HepG2 (cell line): ENCODE results near the gene ARID5B. TPM values are rescaled to one million over a fixed set of nuclear protein-coding genes. Genes with fewer than 3 reads are reported as not detected.

Experiments used
- DPF2 ChIP-seq: sonication (generic); formaldehyde crosslinking; IDR thresholded peaks from 2 replicates; pipeline ENCODE4 v1.4.0; 2020; ENCODE audit warnings: mild to moderate bottlenecking, low read depth, missing genetic modification reagents, borderline replicate concordance
- KDM3A ChIP-seq: IDR thresholded peaks from 2 replicates; pipeline ENCODE4 v1.6.1; 2018; ENCODE audit warnings: low read depth, missing compliant biosample characterization
- MAFF ChIP-seq: IDR thresholded peaks from 2 replicates; pipeline ENCODE4 v1.6.1; 2011; ENCODE audit warnings: low read depth, low read length, improper control_type of control experiment
- RARG ChIP-seq: sonication (generic); formaldehyde crosslinking; IDR thresholded peaks from 2 replicates; pipeline ENCODE4 v1.4.0; 2020; ENCODE audit warnings: low read depth, mild to moderate bottlenecking, missing genetic modification reagents
- SMAD3 ChIP-seq: sonication (generic); formaldehyde crosslinking; IDR thresholded peaks from 2 replicates; pipeline ENCODE4 v1.4.0; 2020; ENCODE audit warnings: missing genetic modification reagents
- SRSF9 ChIP-seq: fragments of 200-400 bp; formaldehyde crosslinking; IDR thresholded peaks from 2 replicates; pipeline ENCODE4 v1.6.1; 2018; ENCODE audit warnings: borderline replicate concordance, mild to moderate bottlenecking, low read depth, low read length; ENCODE audit not compliant: insufficient read depth, poor library complexity, severe bottlenecking
- ZBTB7A ChIP-seq: sonication (generic); formaldehyde crosslinking; IDR thresholded peaks from 2 replicates; pipeline ENCODE4 v1.8.0; 2022; ENCODE audit warnings: mild to moderate bottlenecking, missing genetic modification reagents
- ZNF3 ChIP-seq: IDR thresholded peaks from 2 replicates; pipeline ENCODE4 v1.7.0; 2017; ENCODE audit warnings: inconsistent platforms
- ZNF34 ChIP-seq: sonication (generic); formaldehyde crosslinking; IDR thresholded peaks from 2 replicates; pipeline ENCODE4 v1.4.0; 2020; ENCODE audit warnings: mild to moderate bottlenecking, missing genetic modification reagents, borderline replicate concordance
- ZNF343 ChIP-seq: sonication (generic); formaldehyde crosslinking; IDR thresholded peaks from 2 replicates; pipeline ENCODE4 v1.4.0; 2020; ENCODE audit warnings: mild to moderate bottlenecking, missing genetic modification reagents
- ZNF44 ChIP-seq: sonication (generic); formaldehyde crosslinking; IDR thresholded peaks from 2 replicates; pipeline ENCODE4 v1.5.1; 2020; ENCODE audit warnings: mild to moderate bottlenecking, missing genetic modification reagents
- ZNF564 ChIP-seq: sonication (generic); formaldehyde crosslinking; IDR thresholded peaks from 2 replicates; pipeline ENCODE4 v1.8.1; 2023; ENCODE audit warnings: mild to moderate bottlenecking, missing genetic modification reagents
- ZNF709 ChIP-seq: sonication (generic); formaldehyde crosslinking; IDR thresholded peaks from 2 replicates; pipeline ENCODE4 v1.5.0; 2020; ENCODE audit warnings: mild to moderate bottlenecking, missing genetic modification reagents
- polyA plus RNA-seq, 8 experiments: library from polyadenylated mRNA; depleted of rRNA in 3 of 8; stranded (reverse) in 7 of 8; unstranded in 1 of 8; fragments of >200 nt; fragmentation: Illumina TruSeq in 4 of 8; extraction: Trizol in 4 of 8; gene quantifications; 2 replicates each; pipeline versions ENCODE4 v1.2.1 to v1.2.3, GENCODE V29; 2011 to 2016; ENCODE audit warnings: low read depth in 4 of 8, missing spikeins in 1 of 8, mixed read lengths in 1 of 8; ENCODE audit not compliant: insufficient read depth in 1 of 8
- total RNA-seq, 5 experiments: library from RNA; depleted of rRNA; stranded (reverse); fragments of >200 nt; fragmentation: Illumina TruSeq; extraction: Trizol; gene quantifications; 2 replicates each; pipeline ENCODE4 v1.2.3, GENCODE V29; 2016; ENCODE audit warnings: low read depth in 1 of 5
- TF ChIP-seq, protein P1 (sequence below): sonication (generic); formaldehyde crosslinking; IDR thresholded peaks from 2 replicates; pipeline ENCODE4 v1.8.0; 2022; ENCODE audit warnings: low read depth, missing genetic modification reagents
- TF ChIP-seq, protein P2 (sequence below): sonication (generic); formaldehyde crosslinking; IDR thresholded peaks from 2 replicates; pipeline ENCODE4 v1.5.0; 2020; ENCODE audit warnings: missing genetic modification reagents
- TF ChIP-seq, protein P3 (sequence below): IDR thresholded peaks from 2 replicates; pipeline ENCODE4 v1.6.1; 2016; ENCODE audit warnings: missing biosample characterization, missing genetic modification reagents, low read depth
- TF ChIP-seq, protein P4 (sequence below): sonication (generic); formaldehyde crosslinking; IDR thresholded peaks from 2 replicates; pipeline ENCODE4 v1.5.0; 2020; ENCODE audit warnings: mild to moderate bottlenecking, missing genetic modification reagents, borderline replicate concordance

ARID5B gene
- total and polyA plus RNA-seq, 2 of the 13 experiments (the other 11 are each of a cell fraction or from before 2014, with no cell fraction given), result 6.2 to 21.1 TPM

DNA sequence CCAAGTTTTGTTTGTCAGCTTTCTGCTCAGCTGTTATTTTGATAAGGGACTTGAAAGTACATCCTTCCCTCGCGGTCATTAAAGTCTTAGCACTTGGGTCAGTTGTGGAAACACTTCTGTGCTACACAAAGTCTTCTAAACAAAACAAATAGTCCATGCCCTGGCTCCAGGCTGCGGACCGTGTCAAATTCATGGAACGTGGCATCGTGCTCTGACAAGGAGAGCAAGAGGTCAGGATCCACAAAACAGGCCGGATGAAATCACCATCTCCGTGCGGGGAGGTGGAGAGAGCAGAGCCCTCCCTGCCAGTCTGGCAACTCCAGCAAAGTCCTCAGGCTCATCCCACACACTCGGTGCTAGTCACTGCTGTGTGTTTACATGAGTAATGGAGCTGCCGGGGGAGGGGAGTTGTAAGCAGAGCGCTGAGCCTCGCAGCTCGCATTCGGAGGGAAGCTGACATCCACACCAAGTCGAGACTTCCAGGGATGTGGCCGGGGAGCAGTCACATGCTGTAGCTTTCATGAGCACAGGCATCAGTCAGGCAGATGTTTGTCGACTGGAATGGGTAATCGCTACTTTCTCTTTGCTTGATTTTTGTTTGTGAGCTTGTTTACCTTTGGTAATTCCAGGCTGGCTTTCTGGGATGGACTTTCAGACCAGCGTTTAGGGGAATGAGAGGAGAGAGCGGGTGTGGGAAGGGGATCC, 147.6 kb downstream of the ARID5B start (continued):
- TF ChIP-seq ZNF44 (CRISPR knock-in tag) (no peak), MAFF (peak; percentile 18; the same call in 1 of the 2 replicates), DPF2 (peak; percentile 62; the same call in 1 of the 2 replicates), ZNF709 (CRISPR knock-in tag) (peak; percentile 56; the same call in 1 of the 2 replicates), ZNF564 (CRISPR knock-in tag) (peak; percentile 83; the same call in 1 of the 2 replicates), SMAD3 (peak; percentile 92), RARG (CRISPR knock-in tag) (no peak), ZNF343 (CRISPR knock-in tag) (0 out of 2 replicates have a peak, but pooled peaks have one; percentile 41), ZNF34 (no peak), SRSF9 (no peak), KDM3A (peak; percentile 79; the same call in 1 of the 2 replicates), ZNF3 (CRISPR knock-in tag) (no peak), ZBTB7A (CRISPR knock-in tag) (peak; percentile 11; the same call in 1 of the 2 replicates)
- TF ChIP-seq, protein P1, sequence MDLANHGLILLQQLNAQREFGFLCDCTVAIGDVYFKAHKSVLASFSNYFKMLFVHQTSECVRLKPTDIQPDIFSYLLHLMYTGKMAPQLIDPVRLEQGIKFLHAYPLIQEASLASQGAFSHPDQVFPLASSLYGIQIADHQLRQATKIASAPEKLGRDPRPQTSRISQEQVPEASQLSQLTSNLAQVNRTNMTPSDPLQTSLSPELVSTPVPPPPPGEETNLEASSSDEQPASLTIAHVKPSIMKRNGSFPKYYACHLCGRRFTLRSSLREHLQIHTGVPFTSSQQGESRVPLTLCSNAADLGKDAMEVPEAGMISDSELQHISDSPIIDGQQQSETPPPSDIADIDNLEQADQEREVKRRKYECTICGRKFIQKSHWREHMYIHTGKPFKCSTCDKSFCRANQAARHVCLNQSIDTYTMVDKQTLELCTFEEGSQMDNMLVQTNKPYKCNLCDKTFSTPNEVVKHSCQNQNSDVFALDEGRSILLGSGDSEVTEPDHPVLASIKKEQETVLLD (CRISPR knock-in tag), result 0 out of 2 replicates have a peak, but pooled peaks have one; percentile 45
- TF ChIP-seq, protein P2, sequence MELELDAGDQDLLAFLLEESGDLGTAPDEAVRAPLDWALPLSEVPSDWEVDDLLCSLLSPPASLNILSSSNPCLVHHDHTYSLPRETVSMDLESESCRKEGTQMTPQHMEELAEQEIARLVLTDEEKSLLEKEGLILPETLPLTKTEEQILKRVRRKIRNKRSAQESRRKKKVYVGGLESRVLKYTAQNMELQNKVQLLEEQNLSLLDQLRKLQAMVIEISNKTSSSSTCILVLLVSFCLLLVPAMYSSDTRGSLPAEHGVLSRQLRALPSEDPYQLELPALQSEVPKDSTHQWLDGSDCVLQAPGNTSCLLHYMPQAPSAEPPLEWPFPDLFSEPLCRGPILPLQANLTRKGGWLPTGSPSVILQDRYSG, result peak; percentile 85
- TF ChIP-seq, protein P3, sequence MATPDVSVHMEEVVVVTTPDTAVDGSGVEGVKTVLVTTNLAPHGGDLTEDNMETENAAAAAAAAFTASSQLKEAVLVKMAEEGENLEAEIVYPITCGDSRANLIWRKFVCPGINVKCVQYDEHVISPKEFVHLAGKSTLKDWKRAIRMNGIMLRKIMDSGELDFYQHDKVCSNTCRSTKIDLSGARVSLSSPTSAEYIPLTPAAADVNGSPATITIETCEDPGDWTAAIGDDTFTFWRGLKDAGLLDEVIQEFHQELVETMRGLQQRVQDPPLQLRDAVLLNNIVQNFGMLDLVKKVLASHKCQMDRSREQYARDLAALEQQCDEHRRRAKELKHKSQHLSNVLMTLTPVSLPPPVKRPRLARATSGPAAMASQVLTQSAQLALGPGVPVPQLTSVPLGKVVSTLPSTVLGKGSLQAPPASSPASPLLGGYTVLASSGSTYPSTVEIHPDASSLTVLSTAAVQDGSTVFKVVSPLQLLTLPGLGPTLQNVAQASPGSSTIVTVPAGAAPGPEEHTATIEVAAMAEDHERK (CRISPR knock-in tag), result no peak
- TF ChIP-seq, protein P4, sequence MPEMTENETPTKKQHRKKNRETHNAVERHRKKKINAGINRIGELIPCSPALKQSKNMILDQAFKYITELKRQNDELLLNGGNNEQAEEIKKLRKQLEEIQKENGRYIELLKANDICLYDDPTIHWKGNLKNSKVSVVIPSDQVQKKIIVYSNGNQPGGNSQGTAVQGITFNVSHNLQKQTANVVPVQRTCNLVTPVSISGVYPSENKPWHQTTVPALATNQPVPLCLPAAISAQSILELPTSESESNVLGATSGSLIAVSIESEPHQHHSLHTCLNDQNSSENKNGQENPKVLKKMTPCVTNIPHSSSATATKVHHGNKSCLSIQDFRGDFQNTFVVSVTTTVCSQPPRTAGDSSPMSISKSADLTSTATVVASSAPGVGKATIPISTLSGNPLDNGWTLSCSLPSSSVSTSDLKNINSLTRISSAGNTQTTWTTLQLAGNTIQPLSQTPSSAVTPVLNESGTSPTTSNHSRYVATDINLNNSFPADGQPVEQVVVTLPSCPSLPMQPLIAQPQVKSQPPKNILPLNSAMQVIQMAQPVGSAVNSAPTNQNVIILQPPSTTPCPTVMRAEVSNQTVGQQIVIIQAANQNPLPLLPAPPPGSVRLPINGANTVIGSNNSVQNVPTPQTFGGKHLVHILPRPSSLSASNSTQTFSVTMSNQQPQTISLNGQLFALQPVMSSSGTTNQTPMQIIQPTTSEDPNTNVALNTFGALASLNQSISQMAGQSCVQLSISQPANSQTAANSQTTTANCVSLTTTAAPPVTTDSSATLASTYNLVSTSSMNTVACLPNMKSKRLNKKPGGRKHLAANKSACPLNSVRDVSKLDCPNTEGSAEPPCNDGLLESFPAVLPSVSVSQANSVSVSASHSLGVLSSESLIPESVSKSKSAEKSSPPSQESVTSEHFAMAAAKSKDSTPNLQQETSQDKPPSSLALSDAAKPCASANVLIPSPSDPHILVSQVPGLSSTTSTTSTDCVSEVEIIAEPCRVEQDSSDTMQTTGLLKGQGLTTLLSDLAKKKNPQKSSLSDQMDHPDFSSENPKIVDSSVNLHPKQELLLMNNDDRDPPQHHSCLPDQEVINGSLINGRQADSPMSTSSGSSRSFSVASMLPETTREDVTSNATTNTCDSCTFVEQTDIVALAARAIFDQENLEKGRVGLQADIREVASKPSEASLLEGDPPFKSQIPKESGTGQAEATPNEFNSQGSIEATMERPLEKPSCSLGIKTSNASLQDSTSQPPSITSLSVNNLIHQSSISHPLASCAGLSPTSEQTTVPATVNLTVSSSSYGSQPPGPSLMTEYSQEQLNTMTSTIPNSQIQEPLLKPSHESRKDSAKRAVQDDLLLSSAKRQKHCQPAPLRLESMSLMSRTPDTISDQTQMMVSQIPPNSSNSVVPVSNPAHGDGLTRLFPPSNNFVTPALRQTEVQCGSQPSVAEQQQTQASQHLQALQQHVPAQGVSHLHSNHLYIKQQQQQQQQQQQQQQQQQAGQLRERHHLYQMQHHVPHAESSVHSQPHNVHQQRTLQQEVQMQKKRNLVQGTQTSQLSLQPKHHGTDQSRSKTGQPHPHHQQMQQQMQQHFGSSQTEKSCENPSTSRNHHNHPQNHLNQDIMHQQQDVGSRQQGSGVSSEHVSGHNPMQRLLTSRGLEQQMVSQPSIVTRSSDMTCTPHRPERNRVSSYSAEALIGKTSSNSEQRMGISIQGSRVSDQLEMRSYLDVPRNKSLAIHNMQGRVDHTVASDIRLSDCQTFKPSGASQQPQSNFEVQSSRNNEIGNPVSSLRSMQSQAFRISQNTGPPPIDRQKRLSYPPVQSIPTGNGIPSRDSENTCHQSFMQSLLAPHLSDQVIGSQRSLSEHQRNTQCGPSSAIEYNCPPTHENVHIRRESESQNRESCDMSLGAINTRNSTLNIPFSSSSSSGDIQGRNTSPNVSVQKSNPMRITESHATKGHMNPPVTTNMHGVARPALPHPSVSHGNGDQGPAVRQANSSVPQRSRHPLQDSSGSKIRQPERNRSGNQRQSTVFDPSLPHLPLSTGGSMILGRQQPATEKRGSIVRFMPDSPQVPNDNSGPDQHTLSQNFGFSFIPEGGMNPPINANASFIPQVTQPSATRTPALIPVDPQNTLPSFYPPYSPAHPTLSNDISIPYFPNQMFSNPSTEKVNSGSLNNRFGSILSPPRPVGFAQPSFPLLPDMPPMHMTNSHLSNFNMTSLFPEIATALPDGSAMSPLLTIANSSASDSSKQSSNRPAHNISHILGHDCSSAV (CRISPR knock-in tag), result no peak
